ENCODE data around the gene ACTL6B. TPM values are rescaled to one million over a fixed set of nuclear protein-coding genes. Genes with fewer than 3 reads are reported as not detected.
"Not testable (repeated sequence)": the region's sequence is repeated elsewhere in the genome, so short reads cannot be mapped to it uniquely, and the experiment has no call there.

The ACTL6B gene
- total and polyA plus RNA-seq, 3 donors from 2014 or later = 0.79 to 2.1 (median 1.2) TPM

DNA sequence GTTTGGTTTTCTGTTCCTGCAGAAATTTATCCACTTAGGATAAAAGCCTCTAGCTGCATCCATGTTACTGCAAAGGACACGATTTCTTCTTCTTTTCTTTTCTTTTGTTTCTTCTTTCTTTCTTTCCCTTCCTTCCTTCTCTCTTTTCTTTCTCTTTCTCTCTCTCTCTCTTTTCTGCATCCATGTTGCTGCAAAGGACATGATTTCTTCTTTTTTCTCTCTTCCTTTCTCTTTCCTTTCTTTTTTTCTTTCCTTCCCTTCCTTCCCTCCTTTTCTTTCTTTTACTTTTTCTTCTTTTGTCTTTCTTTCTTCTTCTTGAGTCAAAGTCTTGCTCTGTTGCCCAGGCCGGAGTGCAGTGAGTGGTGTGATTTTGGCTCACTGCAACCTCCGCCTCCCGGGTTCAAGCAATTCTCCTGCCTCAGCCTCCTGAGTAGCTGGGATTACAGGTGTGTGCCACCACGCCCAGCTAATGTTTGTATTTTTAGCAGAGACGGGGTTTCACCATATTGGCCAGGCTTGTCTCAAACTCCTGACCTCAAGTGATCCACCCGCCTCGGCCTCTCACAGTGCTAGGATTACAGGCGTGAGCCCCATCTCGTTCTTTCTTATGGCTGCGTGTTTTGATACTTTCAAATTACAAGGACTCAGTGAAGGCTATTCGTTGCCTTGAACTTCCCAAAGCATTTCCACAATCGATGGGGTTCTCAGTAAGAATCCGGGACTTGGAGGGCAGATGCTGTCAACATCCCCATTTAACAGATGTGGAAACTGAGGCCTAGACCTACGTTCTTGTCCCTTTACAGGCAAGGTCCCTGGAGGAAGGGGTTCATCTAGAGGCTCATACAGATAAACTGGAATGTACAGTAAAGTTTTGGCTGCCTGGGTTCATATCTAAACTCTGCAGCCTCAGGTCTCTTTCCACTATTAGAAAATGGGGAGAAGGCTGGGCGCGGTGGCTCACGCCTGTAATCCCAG, 15.4 kb upstream of the ACTL6B start:
- 75 to 83% methylated on average over 18 of the region's 18 CpGs for WGBS, 2 donors

DNA sequence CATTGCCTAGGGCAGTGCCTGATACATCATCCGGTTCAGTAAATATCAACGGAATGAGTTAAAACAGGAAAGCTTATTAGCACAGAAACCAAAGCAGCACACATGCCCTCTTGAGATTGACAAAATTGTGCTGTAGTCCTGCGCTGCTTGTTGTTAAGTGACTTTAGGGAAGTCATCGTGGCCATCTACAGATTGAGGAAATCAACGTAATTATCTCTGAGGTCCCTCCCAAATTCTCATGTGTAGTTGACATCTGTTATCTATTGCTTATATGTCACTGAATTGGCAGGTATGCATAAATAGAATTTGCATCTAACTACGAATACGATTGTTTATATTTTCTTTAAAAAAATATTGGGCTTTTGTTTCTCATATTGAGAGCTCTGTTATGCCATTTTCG, 13.8 kb upstream of the ACTL6B start:
- intact Hi-C loops (cut with DNase I; ENCODE audit: low total_unique reads) = no loop called here
- Histone ChIP-seq H3K4me1 (no peaks in the 10 kb centered on the region), H3K4me3 (no peak overlapping the region), H3K9me3 (no peaks in the 10 kb centered on the region), H3K27ac (no peak overlapping the region), H3K27me3 (no peaks in the 10 kb centered on the region), H3K36me3 (ENCODE audit: low read depth, missing control alignments) (no peaks in the 10 kb centered on the region)
- no peak for DNase-seq
- 74 to 81% methylated on average over 8 of the region's 8 CpGs for WGBS, 2 donors
- TF ChIP-seq, protein P1, sequence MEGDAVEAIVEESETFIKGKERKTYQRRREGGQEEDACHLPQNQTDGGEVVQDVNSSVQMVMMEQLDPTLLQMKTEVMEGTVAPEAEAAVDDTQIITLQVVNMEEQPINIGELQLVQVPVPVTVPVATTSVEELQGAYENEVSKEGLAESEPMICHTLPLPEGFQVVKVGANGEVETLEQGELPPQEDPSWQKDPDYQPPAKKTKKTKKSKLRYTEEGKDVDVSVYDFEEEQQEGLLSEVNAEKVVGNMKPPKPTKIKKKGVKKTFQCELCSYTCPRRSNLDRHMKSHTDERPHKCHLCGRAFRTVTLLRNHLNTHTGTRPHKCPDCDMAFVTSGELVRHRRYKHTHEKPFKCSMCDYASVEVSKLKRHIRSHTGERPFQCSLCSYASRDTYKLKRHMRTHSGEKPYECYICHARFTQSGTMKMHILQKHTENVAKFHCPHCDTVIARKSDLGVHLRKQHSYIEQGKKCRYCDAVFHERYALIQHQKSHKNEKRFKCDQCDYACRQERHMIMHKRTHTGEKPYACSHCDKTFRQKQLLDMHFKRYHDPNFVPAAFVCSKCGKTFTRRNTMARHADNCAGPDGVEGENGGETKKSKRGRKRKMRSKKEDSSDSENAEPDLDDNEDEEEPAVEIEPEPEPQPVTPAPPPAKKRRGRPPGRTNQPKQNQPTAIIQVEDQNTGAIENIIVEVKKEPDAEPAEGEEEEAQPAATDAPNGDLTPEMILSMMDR (IDR thresholded peaks at IDR 0.05) = no peak
- no peak for TF ChIP-seq POLR2A (IDR thresholded peaks at IDR 0.05)

More for the DNA sequence above, 15.4 kb upstream of the ACTL6B start:
- intact Hi-C loops (cut with DNase I; ENCODE audit: low total_unique reads) = no loop called here
- Histone ChIP-seq H3K27ac (no peak overlapping the region), H3K9me3 (no peaks in the 10 kb centered on the region), H3K36me3 (ENCODE audit: low read depth, missing control alignments) (no peaks in the 10 kb centered on the region), H3K4me3 (no peak overlapping the region), H3K27me3 (no peaks in the 10 kb centered on the region), H3K4me1 (peaks cover 6% of the 10 kb centered on the region)
- no peak for DNase-seq
- TF ChIP-seq POLR2A (IDR thresholded peaks at IDR 0.05) = no peak
- TF ChIP-seq, protein P1 (IDR thresholded peaks at IDR 0.05) = no peak

DNA sequence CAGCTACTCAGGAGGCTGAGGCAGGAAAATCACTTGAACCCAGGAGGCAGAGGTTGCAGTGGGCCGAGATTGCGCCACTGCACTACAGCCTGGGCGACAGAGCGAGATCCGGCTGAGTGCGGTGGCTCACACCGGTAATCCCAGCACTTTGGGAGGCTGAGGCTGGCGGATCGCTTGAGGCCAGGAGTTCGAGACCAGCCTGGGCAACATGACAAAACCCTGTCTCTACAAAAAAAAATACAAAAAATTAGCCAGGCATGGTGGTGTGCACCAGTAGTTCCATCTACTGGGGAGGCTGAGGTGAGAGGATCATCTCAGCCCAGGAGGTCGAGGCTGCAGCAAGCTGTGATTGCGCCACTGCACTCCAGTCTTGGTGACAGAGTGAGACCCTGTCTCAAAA, 12.9 kb upstream of the ACTL6B start:
- H3K27ac ChIP-seq; H3K27me3 ChIP-seq; H3K9me3 ChIP-seq; H3K4me3 ChIP-seq; H3K4me1 ChIP-seq; DNase-seq; H3K36me3 ChIP-seq (ENCODE audit: low read depth, missing control alignments); intact Hi-C loops (cut with DNase I; ENCODE audit: low total_unique reads): not testable (repeated sequence)
- 91 to 94% methylated on average over 11 to 12 of the region's 12 CpGs for WGBS, 2 donors

DNA sequence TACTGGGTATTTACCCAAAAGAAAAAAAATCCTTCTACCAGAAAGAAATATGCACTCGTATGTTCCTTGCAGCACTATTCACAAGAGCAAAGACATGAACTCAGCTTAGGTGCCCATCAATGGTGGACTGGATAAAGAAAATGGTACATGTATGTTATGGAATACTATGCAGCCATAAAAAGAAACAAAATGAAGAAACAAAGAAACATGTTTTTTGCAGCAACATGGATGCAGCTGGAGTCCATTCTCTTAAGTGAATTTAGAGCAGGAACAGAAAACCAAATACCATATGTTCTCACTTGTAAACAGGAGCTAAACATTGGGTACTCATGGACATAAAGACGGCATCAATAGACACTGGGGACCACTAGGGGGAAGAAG, 11.8 kb upstream of the ACTL6B start:
- TF ChIP-seq, protein P1 (IDR thresholded peaks at IDR 0.05) = no peak
- TF ChIP-seq POLR2A (IDR thresholded peaks at IDR 0.05) = no peak
- intact Hi-C loops (cut with DNase I; ENCODE audit: low total_unique reads) = no loop called here

DNA sequence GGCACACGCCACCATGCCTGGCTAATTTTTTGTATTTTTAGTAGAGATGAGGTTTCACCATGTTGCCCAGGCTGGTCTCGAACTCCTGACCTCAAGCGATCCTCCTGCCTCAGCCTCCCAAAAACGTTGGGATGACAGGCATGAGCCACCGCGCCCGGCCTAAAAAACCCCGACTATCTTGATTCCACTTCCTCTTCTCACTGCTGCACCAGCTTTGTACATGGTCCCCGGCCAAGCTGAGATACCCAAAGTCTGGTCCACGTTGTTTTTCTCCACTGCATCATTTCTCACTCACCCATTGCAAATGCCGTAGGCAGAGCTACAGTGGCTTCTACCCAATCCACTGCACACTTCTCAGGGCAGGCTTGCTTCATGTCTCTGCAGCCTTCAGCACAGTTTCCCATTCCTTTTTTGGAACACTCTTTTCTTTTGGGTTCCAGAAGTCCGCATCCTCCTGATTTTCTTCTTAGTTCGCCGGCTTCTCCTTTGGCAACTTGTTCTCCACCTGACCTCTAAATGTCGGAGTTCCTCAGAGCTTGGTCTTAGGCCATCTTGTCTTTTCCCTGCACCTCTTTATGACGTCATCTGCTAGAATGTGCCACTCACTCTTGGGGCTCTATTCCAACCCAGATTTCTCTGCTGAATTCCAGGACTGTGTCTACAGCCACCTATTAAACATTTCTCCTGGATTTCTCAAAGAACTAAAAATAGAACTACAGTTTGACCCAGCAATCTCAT, 11.3 kb upstream of the ACTL6B start:
- intact Hi-C loops (cut with DNase I; ENCODE audit: low total_unique reads) = no loop called here
- H3K9me3 ChIP-seq = no peaks in the 10 kb centered on the region
- no peak for TF ChIP-seq POLR2A (IDR thresholded peaks at IDR 0.05)
- TF ChIP-seq, protein P1 (IDR thresholded peaks at IDR 0.05) = no peak
- H3K36me3 ChIP-seq (ENCODE audit: low read depth, missing control alignments) = no peaks in the 10 kb centered on the region
- no peak overlapping the region for H3K4me3 ChIP-seq
- no peaks in the 10 kb centered on the region for H3K4me1 ChIP-seq
- WGBS, 2 donors = 77 to 79% methylated on average over 16 of the region's 16 CpGs
- no peaks in the 10 kb centered on the region for H3K27me3 ChIP-seq
- H3K27ac ChIP-seq = no peak overlapping the region
- no peak for DNase-seq

More for the DNA sequence above, 11.8 kb upstream of the ACTL6B start:
- WGBS, 2 donors = 76 to 92% methylated on average over 2 of the region's 2 CpGs
- Histone ChIP-seq H3K27me3 (no peaks in the 10 kb centered on the region), H3K36me3 (ENCODE audit: low read depth, missing control alignments) (no peaks in the 10 kb centered on the region), H3K4me3 (no peak overlapping the region), H3K4me1 (no peaks in the 10 kb centered on the region), H3K9me3 (no peaks in the 10 kb centered on the region), H3K27ac (no peak overlapping the region)
- DNase-seq = no peak
